GM23338 (cell line): Measurements from ENCODE around the gene ITGA2. TPM values are rescaled to one million over a fixed set of nuclear protein-coding genes. Genes with fewer than 3 reads are reported as not detected.

Source experiments
- ATAC-seq: fragments of 200-7000 bp; cut with Tn5 transposase; 3 replicates; pipeline ENCODE4 v1.9.1; 2020
- DNase-seq: peaks from one replicate; pipeline ENCODE4 v3.0.0-alpha.2; 2015; ENCODE audit warnings: low spot score
- H2AFZ ChIP-seq: fragments of 200-600 bp; sonication (generic); 2 replicates; pipeline ENCODE4 v1.8.0; 2016; ENCODE audit warnings: antibody characterized with exemption, mild to moderate bottlenecking, moderate library complexity
- H3F3A ChIP-seq: fragments of 200-600 bp; sonication (generic); replicated peaks from 2 replicates; pipeline ENCODE4 v1.8.0; 2017; ENCODE audit warnings: antibody characterized with exemption, mixed run types, low read depth
- H3K27ac ChIP-seq: fragments of 200-600 bp; sonication (generic); 2 replicates; pipeline ENCODE4 v1.6.1; 2016; ENCODE audit warnings: low read depth
- H3K27me3 ChIP-seq: fragments of 200-600 bp; sonication (generic); 2 replicates; pipeline ENCODE4 v1.8.0; 2016; ENCODE audit warnings: mild to moderate bottlenecking, mixed run types, moderate library complexity; ENCODE audit not compliant: insufficient read depth
- H3K36me3 ChIP-seq: fragments of 200-600 bp; sonication (generic); 2 replicates; pipeline ENCODE4 v1.8.0; 2016; ENCODE audit warnings: mild to moderate bottlenecking; ENCODE audit not compliant: insufficient read depth
- H3K4me1 ChIP-seq: fragments of 200-600 bp; sonication (generic); 2 replicates; pipeline ENCODE4 v1.8.0; 2016; ENCODE audit warnings: mild to moderate bottlenecking, moderate library complexity; ENCODE audit not compliant: insufficient read depth
- H3K4me2 ChIP-seq: fragments of 200-600 bp; sonication (generic); 2 replicates; pipeline ENCODE4 v1.7.1; 2017; ENCODE audit warnings: mixed run types
- H3K4me3 ChIP-seq: fragments of 200-600 bp; sonication (generic); 2 replicates; pipeline ENCODE4 v1.6.1; 2016; ENCODE audit warnings: mixed run types
- H3K79me2 ChIP-seq: fragments of 200-600 bp; sonication (generic); replicated peaks from 2 replicates; pipeline ENCODE4 v1.8.0; 2017; ENCODE audit warnings: mild to moderate bottlenecking; ENCODE audit not compliant: insufficient read depth
- H3K9me2 ChIP-seq: fragments of 200-600 bp; sonication (generic); 2 replicates; pipeline ENCODE4 v1.8.0; 2017; ENCODE audit not compliant: insufficient read depth
- H4K20me1 ChIP-seq: fragments of 200-600 bp; sonication (generic); replicated peaks from 2 replicates; pipeline ENCODE4 v1.8.0; 2017; ENCODE audit warnings: mild to moderate bottlenecking; ENCODE audit not compliant: insufficient read depth
- H3K27ac Mint-ChIP-seq: 2 replicates; pipeline ENCODE4 v1.8.0; 2020; ENCODE audit warnings: inconsistent platforms, mild to moderate bottlenecking, moderate library complexity, mixed read lengths
- H3K27me3 Mint-ChIP-seq: 3 replicates; pipeline ENCODE4 v1.8.0; 2022; ENCODE audit warnings: low read depth, mild to moderate bottlenecking, moderate library complexity, mixed read lengths, inconsistent platforms; ENCODE audit not compliant: insufficient read depth, poor library complexity
- H3K36me3 Mint-ChIP-seq: 3 replicates; pipeline ENCODE4 v1.8.0; 2021; ENCODE audit warnings: low read depth, mild to moderate bottlenecking, inconsistent platforms, moderate library complexity, mixed read lengths
- H3K4me1 Mint-ChIP-seq: 3 replicates; pipeline ENCODE4 v1.8.0; 2020; ENCODE audit warnings: mild to moderate bottlenecking, inconsistent platforms, mixed read lengths
- H3K4me3 Mint-ChIP-seq: 3 replicates; pipeline ENCODE4 v1.8.0; 2021; ENCODE audit warnings: moderate library complexity, mild to moderate bottlenecking, inconsistent platforms, mixed read lengths
- H3K9me3 Mint-ChIP-seq: 3 replicates; pipeline ENCODE4 v1.8.0; 2020; ENCODE audit warnings: moderate library complexity, mild to moderate bottlenecking, inconsistent platforms, mixed read lengths
- CREB1 ChIP-seq: fragments of 250-450 bp; sonication (Bioruptor Pico); IDR thresholded peaks from 2 replicates; pipeline ENCODE4 v1.5.0; 2020; ENCODE audit warnings: low read depth, mild to moderate bottlenecking, moderate library complexity
- EZH2 ChIP-seq: fragments of 200-600 bp; sonication (generic); IDR thresholded peaks from one replicate; pipeline ENCODE4 v1.8.0; 2017; ENCODE audit warnings: antibody characterized with exemption, mild to moderate bottlenecking, low read depth; ENCODE audit not compliant: unreplicated experiment
- EZH2phosphoT487 ChIP-seq: fragments of 200-600 bp; sonication (generic); IDR thresholded peaks from one replicate; pipeline ENCODE4 v1.8.1; 2018; ENCODE audit warnings: antibody characterized with exemption; ENCODE audit not compliant: unreplicated experiment
- STAT1 ChIP-seq: IDR thresholded peaks from one replicate; pipeline ENCODE4 v1.6.1; 2016; ENCODE audit warnings: antibody characterized with exemption; ENCODE audit not compliant: unreplicated experiment
- polyA plus RNA-seq: library from polyadenylated mRNA; unstranded; fragments of >200 nt; fragmentation: Nextera tagmentation; extraction: Ambion mirVana; gene quantifications from 2 replicates; pipeline ENCODE4 v1.2.1, GENCODE V29; 2016
- total RNA-seq: library from RNA; depleted of rRNA; stranded (reverse); fragments of >200 nt; shearing (Covaris generic); gene quantifications from 2 replicates; pipeline ENCODE4 v1.2.3, GENCODE V29; 2014
- TF ChIP-seq, protein P1 (sequence below), 2 experiments: fragments of 200-600 bp in 1 of 2; sonication (generic) in 1 of 2; conservative IDR thresholded peaks; 2 replicates each; pipeline versions ENCODE4 v1.5.1 to v1.6.1; 2016 to 2017; ENCODE audit warnings: antibody characterized with exemption in 2 of 2, low read depth in 2 of 2, mild to moderate bottlenecking in 2 of 2, moderate library complexity in 1 of 2
- TF ChIP-seq, protein P2 (sequence below): IDR thresholded peaks from 2 replicates; pipeline ENCODE4 v1.6.1; 2016; ENCODE audit warnings: antibody characterized with exemption
- TF ChIP-seq, protein P3 (sequence below): fragments of 250-450 bp; sonication (Bioruptor Pico); IDR thresholded peaks from 2 replicates; pipeline ENCODE4 v1.5.0; 2020; ENCODE audit warnings: mild to moderate bottlenecking, moderate library complexity

ITGA2 gene
- total and polyA plus RNA-seq, 2 experiments from 2014 or later, result 2.6 to 7.1 TPM

DNA sequence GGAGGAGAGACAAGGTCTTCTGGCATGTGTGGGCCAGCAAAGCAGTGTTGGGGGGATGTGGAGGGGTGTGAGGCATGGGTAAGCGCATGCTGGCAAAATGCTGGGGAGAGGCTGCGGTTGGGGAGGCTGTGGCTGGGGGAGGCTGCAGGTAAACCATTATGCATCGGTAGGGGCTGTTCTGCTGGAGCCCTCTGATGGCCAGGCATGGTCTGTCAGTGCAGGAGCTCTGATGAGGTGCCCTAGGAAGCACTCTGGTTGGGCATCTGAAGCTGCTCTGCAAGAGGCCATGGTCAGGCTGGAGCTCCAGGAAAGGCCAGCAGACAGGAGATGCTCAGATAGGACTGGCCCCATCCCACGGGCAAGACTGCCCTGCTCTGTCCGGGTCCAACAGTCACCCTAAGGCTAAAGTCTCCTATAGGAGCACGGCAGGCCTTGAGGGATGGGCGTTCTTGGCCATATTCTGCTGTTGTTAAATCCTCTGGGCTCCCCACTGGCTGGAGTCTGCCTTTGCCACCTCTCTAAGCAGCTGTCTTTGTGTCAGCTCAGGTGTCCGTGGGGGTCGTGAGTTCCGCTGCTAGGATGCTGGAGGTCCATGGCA is 28.7 kb downstream of the ITGA2 start (continued):
- TF ChIP-seq, protein P1, sequence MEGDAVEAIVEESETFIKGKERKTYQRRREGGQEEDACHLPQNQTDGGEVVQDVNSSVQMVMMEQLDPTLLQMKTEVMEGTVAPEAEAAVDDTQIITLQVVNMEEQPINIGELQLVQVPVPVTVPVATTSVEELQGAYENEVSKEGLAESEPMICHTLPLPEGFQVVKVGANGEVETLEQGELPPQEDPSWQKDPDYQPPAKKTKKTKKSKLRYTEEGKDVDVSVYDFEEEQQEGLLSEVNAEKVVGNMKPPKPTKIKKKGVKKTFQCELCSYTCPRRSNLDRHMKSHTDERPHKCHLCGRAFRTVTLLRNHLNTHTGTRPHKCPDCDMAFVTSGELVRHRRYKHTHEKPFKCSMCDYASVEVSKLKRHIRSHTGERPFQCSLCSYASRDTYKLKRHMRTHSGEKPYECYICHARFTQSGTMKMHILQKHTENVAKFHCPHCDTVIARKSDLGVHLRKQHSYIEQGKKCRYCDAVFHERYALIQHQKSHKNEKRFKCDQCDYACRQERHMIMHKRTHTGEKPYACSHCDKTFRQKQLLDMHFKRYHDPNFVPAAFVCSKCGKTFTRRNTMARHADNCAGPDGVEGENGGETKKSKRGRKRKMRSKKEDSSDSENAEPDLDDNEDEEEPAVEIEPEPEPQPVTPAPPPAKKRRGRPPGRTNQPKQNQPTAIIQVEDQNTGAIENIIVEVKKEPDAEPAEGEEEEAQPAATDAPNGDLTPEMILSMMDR (conservative IDR thresholded peaks at IDR 0.05; ENCODE audit: low read depth in 2 of 2), result no peak
- TF ChIP-seq EZH2, result no peak
- no peak for TF ChIP-seq EZH2phosphoT487
- TF ChIP-seq CREB1 (CRISPR knock-in tag), result no peak
- no peak for TF ChIP-seq STAT1

DNA sequence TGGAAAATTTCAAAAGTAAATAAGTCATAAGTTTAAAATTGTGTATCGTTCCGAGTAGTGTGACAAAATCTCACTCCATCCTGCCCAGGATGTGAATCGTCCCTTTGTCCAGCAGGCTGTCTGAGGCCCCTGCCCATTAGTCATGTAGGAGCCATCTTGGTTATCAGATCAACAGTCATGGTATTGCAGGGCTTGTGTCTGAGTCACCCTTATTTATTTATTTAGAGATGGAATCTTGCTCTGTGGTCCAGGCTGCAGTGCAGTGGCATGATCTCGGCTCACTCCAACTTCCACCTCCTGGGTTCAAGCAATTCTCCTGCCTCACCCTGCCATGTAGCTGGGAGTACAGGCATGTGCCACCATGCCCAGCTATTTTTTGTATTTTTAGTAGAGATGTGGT is 30.2 kb downstream of the ITGA2 start:
- ATAC-seq (no peak), DNase-seq (no peak)
- Histone ChIP-seq H3K9me2 (peaks cover 12% of the 10 kb centered on the region; the same call in 1 of the 2 replicates), H3F3A (no peaks in the 10 kb centered on the region), H3K27ac (no peak overlapping the region), H3K4me3 (no peak overlapping the region), H3K27me3 (no peaks in the 10 kb centered on the region), H3K4me1 (no peaks in the 10 kb centered on the region), H4K20me1 (no peaks in the 10 kb centered on the region), H2AFZ (no peak overlapping the region), H3K36me3 (no peaks in the 10 kb centered on the region), H3K4me2 (no peak overlapping the region), H3K79me2 (no peaks in the 10 kb centered on the region)
- peaks cover 1% of the 10 kb centered on the region for H3K27me3 Mint-ChIP-seq
- H3K4me3 Mint-ChIP-seq, result no peak overlapping the region
- no peaks in the 10 kb centered on the region for H3K36me3 Mint-ChIP-seq
- no peak overlapping the region for H3K27ac Mint-ChIP-seq
- H3K4me1 Mint-ChIP-seq, result no peaks in the 10 kb centered on the region
- no peaks in the 10 kb centered on the region; the same call in 2 of the 3 replicates for H3K9me3 Mint-ChIP-seq
- no peak for TF ChIP-seq STAT1
- TF ChIP-seq, protein P1 (conservative IDR thresholded peaks at IDR 0.05; ENCODE audit: low read depth in 2 of 2), result no peak
- TF ChIP-seq, protein P2, sequence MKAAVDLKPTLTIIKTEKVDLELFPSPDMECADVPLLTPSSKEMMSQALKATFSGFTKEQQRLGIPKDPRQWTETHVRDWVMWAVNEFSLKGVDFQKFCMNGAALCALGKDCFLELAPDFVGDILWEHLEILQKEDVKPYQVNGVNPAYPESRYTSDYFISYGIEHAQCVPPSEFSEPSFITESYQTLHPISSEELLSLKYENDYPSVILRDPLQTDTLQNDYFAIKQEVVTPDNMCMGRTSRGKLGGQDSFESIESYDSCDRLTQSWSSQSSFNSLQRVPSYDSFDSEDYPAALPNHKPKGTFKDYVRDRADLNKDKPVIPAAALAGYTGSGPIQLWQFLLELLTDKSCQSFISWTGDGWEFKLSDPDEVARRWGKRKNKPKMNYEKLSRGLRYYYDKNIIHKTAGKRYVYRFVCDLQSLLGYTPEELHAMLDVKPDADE, result no peak
- TF ChIP-seq, protein P3, sequence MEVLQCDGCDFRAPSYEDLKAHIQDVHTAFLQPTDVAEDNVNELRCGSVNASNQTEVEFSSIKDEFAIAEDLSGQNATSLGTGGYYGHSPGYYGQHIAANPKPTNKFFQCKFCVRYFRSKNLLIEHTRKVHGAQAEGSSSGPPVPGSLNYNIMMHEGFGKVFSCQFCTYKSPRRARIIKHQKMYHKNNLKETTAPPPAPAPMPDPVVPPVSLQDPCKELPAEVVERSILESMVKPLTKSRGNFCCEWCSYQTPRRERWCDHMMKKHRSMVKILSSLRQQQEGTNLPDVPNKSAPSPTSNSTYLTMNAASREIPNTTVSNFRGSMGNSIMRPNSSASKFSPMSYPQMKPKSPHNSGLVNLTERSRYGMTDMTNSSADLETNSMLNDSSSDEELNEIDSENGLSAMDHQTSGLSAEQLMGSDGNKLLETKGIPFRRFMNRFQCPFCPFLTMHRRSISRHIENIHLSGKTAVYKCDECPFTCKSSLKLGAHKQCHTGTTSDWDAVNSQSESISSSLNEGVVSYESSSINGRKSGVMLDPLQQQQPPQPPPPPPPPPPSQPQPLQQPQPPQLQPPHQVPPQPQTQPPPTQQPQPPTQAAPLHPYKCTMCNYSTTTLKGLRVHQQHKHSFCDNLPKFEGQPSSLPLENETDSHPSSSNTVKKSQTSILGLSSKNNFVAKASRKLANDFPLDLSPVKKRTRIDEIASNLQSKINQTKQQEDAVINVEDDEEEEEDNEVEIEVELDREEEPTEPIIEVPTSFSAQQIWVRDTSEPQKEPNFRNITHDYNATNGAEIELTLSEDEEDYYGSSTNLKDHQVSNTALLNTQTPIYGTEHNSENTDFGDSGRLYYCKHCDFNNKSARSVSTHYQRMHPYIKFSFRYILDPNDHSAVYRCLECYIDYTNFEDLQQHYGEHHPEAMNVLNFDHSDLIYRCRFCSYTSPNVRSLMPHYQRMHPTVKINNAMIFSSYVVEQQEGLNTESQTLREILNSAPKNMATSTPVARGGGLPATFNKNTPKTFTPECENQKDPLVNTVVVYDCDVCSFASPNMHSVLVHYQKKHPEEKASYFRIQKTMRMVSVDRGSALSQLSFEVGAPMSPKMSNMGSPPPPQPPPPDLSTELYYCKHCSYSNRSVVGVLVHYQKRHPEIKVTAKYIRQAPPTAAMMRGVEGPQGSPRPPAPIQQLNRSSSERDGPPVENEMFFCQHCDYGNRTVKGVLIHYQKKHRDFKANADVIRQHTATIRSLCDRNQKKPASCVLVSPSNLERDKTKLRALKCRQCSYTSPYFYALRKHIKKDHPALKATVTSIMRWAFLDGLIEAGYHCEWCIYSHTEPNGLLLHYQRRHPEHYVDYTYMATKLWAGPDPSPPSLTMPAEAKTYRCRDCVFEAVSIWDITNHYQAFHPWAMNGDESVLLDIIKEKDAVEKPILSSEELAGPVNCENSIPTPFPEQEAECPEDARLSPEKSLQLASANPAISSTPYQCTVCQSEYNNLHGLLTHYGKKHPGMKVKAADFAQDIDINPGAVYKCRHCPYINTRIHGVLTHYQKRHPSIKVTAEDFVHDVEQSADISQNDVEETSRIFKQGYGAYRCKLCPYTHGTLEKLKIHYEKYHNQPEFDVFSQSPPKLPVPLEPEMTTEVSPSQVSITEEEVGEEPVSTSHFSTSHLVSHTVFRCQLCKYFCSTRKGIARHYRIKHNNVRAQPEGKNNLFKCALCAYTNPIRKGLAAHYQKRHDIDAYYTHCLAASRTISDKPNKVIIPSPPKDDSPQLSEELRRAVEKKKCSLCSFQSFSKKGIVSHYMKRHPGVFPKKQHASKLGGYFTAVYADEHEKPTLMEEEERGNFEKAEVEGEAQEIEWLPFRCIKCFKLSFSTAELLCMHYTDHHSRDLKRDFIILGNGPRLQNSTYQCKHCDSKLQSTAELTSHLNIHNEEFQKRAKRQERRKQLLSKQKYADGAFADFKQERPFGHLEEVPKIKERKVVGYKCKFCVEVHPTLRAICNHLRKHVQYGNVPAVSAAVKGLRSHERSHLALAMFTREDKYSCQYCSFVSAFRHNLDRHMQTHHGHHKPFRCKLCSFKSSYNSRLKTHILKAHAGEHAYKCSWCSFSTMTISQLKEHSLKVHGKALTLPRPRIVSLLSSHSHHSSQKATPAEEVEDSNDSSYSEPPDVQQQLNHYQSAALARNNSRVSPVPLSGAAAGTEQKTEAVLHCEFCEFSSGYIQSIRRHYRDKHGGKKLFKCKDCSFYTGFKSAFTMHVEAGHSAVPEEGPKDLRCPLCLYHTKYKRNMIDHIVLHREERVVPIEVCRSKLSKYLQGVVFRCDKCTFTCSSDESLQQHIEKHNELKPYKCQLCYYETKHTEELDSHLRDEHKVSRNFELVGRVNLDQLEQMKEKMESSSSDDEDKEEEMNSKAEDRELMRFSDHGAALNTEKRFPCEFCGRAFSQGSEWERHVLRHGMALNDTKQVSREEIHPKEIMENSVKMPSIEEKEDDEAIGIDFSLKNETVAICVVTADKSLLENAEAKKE (CRISPR knock-in tag), result no peak
